ENCODE data around the gene ENPP7. TPM values are rescaled to one million over a fixed set of nuclear protein-coding genes. Genes with fewer than 3 reads are reported as not detected.

Gene ENPP7
- total RNA-seq = 1 to 10 TPM in 1 of 5 donors, not detected in 4; 5.0 TPM
- polyA plus RNA-seq = not detected
- long read RNA-seq, donor 1, partial matches to known transcripts = 0 of 1 reads
- long read RNA-seq, donor 1, other reads (novel, unspliced or antisense) = 0 of 1 reads
- long read RNA-seq, donor 2, transcript ENPP7-201 (6 exons, 2,043 nt) = major isoform, 8 of 16 reads
- long read RNA-seq, donor 2, partial matches to known transcripts = 8 of 16 reads
- long read RNA-seq, donor 2, other reads (novel, unspliced or antisense) = 0 of 16 reads
- long read RNA-seq, donor 3 = 0 reads
- long read RNA-seq, donor 4 = 0 reads
- long read RNA-seq, donor 5 = 0 reads
- long read RNA-seq, donor 6, partial matches to known transcripts = 0 of 1 reads
- long read RNA-seq, donor 6, other reads (novel, unspliced or antisense) = 0 of 1 reads
- long read RNA-seq, donor 7 = 0 reads
- long read RNA-seq, donor 8 = 0 reads
- long read RNA-seq, donor 9 = 0 reads
- long read RNA-seq, donor 10, transcript ENPP7-201 (6 exons, 2,043 nt) = major isoform, 11 of 16 reads
- long read RNA-seq, donor 10, partial matches to known transcripts = 5 of 16 reads
- long read RNA-seq, donor 10, other reads (novel, unspliced or antisense) = 0 of 16 reads

DNA sequence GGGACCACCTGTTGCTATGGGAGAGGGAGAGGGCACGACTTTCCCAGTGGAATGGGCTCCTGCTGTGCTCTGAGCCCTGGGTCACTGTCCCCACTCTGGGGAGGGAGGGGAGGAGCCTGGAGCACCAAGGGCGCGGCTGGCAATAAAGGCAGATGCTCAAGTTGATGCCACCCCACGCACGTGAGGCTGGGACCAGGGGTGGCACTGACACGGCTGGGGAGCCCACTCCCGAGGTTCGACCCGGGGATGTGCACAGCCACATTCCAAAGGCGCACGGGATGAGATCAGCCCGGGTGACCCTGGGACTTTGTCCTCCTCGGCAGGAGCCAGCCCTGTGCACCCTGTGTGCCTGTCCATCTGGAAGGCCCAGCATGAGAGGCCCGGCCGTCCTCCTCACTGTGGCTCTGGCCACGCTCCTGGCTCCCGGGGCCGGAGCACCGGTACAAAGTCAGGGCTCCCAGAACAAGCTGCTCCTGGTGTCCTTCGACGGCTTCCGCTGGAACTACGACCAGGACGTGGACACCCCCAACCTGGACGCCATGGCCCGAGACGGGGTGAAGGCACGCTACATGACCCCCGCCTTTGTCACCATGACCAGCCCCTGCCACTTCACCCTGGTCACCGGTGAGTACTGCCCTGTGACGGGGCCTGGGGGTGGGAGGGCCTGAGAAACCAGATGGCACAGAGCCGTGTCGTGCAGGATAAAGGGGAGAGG, at the start of gene ENPP7:
ENPP7 (plus strand) TSS at position 175 of the 715 bp plus-strand sequence; CDS start at position 372, 197 bp downstream.
- 86 to 93% (median 89%) methylated on average over 14 to 33 of the region's 33 CpGs for WGBS, 5 donors
- no peak within 1 kb of the TSS for H3K27ac ChIP-seq
- TF ChIP-seq, protein P1, sequence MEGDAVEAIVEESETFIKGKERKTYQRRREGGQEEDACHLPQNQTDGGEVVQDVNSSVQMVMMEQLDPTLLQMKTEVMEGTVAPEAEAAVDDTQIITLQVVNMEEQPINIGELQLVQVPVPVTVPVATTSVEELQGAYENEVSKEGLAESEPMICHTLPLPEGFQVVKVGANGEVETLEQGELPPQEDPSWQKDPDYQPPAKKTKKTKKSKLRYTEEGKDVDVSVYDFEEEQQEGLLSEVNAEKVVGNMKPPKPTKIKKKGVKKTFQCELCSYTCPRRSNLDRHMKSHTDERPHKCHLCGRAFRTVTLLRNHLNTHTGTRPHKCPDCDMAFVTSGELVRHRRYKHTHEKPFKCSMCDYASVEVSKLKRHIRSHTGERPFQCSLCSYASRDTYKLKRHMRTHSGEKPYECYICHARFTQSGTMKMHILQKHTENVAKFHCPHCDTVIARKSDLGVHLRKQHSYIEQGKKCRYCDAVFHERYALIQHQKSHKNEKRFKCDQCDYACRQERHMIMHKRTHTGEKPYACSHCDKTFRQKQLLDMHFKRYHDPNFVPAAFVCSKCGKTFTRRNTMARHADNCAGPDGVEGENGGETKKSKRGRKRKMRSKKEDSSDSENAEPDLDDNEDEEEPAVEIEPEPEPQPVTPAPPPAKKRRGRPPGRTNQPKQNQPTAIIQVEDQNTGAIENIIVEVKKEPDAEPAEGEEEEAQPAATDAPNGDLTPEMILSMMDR (IDR thresholded peaks at IDR 0.05) = no peak
- no peak for TF ChIP-seq POLR2A (IDR thresholded peaks at IDR 0.05)
- no peak for TF ChIP-seq POLR2AphosphoS5 (IDR thresholded peaks at IDR 0.05)
- TF ChIP-seq EP300 (IDR thresholded peaks at IDR 0.05) = no peak
- no peaks in the 10 kb centered on the region for H3K27me3 ChIP-seq
- intact Hi-C loops (cut with DNase I; ENCODE audit: low total_unique reads) = no loop called here
- no peak within 1 kb of the TSS for H3K4me3 ChIP-seq
- H3K9me3 ChIP-seq = no peaks in the 10 kb centered on the region
- no peak for DNase-seq
- no peaks in the 10 kb centered on the region for H3K36me3 ChIP-seq
- peaks cover 0 to 24% (median 15%) of the 10 kb centered on the region in 4 donors for H3K4me1 ChIP-seq

DNA sequence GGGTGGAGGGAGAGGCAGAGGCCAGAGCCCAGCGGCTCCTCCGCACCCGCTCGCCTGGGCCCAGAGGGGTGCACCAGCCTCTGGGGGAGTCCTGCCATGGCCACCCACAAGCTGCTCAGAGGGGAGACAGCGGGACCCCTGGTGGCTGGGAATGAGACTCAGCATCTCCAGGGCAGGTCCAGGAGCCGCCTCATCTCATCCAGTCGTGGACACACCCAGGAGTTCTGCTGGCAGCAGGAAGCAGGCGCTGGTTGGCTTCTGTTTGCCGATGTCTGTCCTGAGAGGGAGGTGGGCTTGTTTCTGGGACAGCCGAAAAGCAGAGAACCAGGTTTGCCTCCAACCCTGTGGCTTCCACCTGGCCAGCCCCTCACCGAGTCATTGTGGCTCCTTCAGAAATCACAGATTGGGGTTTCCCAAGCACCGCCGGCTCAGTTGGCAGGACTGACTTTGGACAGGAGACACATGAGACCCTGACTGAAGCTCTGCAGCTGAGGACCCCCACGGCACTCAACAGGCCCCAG, 49.6 kb upstream of the ENPP7 start:
- DNase-seq = no peak
- H3K4me1 ChIP-seq = no peaks in the 10 kb centered on the region
- no peak overlapping the region for H3K27ac ChIP-seq
- H3K9me3 ChIP-seq = no peaks in the 10 kb centered on the region
- H3K27me3 ChIP-seq = peaks cover 0 to 64% (median 14%) of the 10 kb centered on the region in 3 donors
- TF ChIP-seq POLR2A (IDR thresholded peaks at IDR 0.05) (no peak), EP300 (IDR thresholded peaks at IDR 0.05) (no peak), POLR2AphosphoS5 (IDR thresholded peaks at IDR 0.05) (no peak)
- TF ChIP-seq, protein P1 (IDR thresholded peaks at IDR 0.05) = no peak
- no peak overlapping the region for H3K4me3 ChIP-seq
- H3K36me3 ChIP-seq = no peaks in the 10 kb centered on the region
- 71 to 80% (median 75%) methylated on average over 8 to 14 of the region's 14 CpGs for WGBS, 5 donors
- intact Hi-C loops (cut with DNase I; ENCODE audit: low total_unique reads) = no loop called here

GRCh38 chr17:79681628-79682261, 49.0 kb upstream of the ENPP7 start:
- no peak for TF ChIP-seq POLR2AphosphoS5 (IDR thresholded peaks at IDR 0.05)
- TF ChIP-seq, protein P1 (IDR thresholded peaks at IDR 0.05) = no peak
- no peak for TF ChIP-seq EP300 (IDR thresholded peaks at IDR 0.05)
- no peak for TF ChIP-seq POLR2A (IDR thresholded peaks at IDR 0.05)
- no peak overlapping the region for H3K4me3 ChIP-seq
- no peaks in the 10 kb centered on the region for H3K36me3 ChIP-seq
- H3K9me3 ChIP-seq = no peaks in the 10 kb centered on the region
- intact Hi-C loops (cut with DNase I; ENCODE audit: low total_unique reads) = no loop called here
- no peak overlapping the region for H3K27ac ChIP-seq
- 68 to 81% (median 77%) methylated on average over 9 of the region's 9 CpGs for WGBS, 5 donors
- H3K4me1 ChIP-seq = no peaks in the 10 kb centered on the region
- no peak for DNase-seq
- peaks cover 0 to 67% (median 14%) of the 10 kb centered on the region in 3 donors for H3K27me3 ChIP-seq

- WGBS, 5 donors = 64 to 75% (median 69%) methylated on average over 12 of the region's 12 CpGs
- intact Hi-C loops (cut with DNase I; ENCODE audit: low total_unique reads) = no loop called here
- Histone ChIP-seq H3K9me3 (no peaks in the 10 kb centered on the region), H3K36me3 (no peaks in the 10 kb centered on the region), H3K4me3 (no peak overlapping the region), H3K4me1 (no peaks in the 10 kb centered on the region), H3K27ac (no peak overlapping the region), H3K27me3 (peaks cover 0 to 71% (median 14%) of the 10 kb centered on the region in 3 donors)
- TF ChIP-seq POLR2AphosphoS5 (IDR thresholded peaks at IDR 0.05) (no peak), EP300 (IDR thresholded peaks at IDR 0.05) (no peak), POLR2A (IDR thresholded peaks at IDR 0.05) (no peak)
- TF ChIP-seq, protein P1 (IDR thresholded peaks at IDR 0.05) = no peak
- DNase-seq = no peak
Observed at GRCh38 chr17:79683365-79683764, 47.4 kb upstream of the ENPP7 start.

Measured in stomach (tissue), 19 donors.